ENCODE measurements around the gene MUC4.

Gene MUC4

DNA sequence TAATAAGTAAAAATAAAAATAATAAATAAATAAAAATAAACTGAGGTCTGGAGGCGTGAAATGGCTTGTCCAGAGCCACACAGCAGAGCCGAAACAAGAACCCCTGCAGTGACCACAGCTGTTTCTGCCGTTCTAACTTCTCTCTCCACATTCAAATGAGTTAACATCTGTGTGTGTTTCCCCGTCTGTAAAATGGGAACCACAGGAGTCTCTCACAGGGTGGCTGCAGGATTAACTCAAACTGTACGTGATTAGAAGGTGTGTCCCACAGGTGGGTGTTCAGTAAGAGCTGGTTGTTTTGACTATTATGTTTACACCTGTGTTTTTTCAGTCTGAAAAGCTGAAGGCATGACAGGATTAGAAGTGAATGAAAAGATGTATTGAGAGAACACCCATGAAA lies 27.0 kb upstream of the MUC4 start:
- Histone ChIP-seq H3K27ac (replicated peaks) (no peak overlapping the region), H3K4me3 (replicated peaks; ENCODE audit: insufficient read depth, low read length) (no peak overlapping the region), H3K27me3 (ENCODE audit: insufficient read depth, poor library complexity, severe bottlenecking) (peaks cover 2% of the 10 kb centered on the region)
- no peak for DNase-seq (ENCODE audit: low read depth in 1 of 2, low spot score in 1 of 2)
- TF ChIP-seq SPI1 (IDR thresholded peaks at IDR 0.05; ENCODE audit: borderline replicate concordance, low read depth) (no peak), POLR2AphosphoS5 (IDR thresholded peaks at IDR 0.05; ENCODE audit: low read depth) (no peak)

DNA sequence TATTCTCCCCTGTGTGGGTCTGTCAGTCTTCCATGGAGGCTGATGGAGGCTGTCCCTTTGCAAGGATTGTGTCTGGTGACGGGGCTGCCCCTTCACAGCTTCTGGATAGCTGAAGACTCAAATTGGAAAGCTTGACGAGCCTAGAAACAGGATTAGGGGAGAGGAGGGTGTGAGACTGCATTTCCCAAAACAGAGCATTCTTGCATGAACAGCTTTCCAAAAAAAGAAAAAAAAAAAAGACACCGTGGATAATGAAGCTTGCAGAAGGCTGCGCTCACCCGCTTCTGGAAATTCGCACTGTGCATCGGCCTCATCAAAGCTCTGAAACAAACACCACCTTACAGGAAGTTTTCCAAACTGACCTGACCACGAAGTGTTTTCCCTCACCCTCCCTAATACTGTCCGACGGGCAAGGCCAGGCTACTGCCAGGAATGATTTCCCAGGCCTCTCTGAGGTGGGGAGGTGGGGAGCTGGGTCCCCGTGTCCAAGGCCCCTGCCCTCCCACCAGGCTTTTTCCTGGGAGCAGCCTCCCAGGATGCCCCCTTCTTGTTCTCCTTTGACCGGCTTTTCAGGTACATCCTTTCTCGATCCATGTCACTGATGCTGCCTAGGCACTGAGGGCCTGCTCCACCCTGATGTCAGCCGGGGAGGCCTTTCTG lies 24.9 kb upstream of the MUC4 start:
- Histone ChIP-seq H3K27ac (replicated peaks) (no peak overlapping the region), H3K27me3 (ENCODE audit: insufficient read depth, poor library complexity, severe bottlenecking) (peaks cover 2% of the 10 kb centered on the region), H3K4me3 (replicated peaks; ENCODE audit: insufficient read depth, low read length) (no peak overlapping the region)
- TF ChIP-seq, protein P1, sequence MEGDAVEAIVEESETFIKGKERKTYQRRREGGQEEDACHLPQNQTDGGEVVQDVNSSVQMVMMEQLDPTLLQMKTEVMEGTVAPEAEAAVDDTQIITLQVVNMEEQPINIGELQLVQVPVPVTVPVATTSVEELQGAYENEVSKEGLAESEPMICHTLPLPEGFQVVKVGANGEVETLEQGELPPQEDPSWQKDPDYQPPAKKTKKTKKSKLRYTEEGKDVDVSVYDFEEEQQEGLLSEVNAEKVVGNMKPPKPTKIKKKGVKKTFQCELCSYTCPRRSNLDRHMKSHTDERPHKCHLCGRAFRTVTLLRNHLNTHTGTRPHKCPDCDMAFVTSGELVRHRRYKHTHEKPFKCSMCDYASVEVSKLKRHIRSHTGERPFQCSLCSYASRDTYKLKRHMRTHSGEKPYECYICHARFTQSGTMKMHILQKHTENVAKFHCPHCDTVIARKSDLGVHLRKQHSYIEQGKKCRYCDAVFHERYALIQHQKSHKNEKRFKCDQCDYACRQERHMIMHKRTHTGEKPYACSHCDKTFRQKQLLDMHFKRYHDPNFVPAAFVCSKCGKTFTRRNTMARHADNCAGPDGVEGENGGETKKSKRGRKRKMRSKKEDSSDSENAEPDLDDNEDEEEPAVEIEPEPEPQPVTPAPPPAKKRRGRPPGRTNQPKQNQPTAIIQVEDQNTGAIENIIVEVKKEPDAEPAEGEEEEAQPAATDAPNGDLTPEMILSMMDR (IDR thresholded peaks at IDR 0.05; ENCODE audit: insufficient read depth, low read length) = no peak
- TF ChIP-seq GABPA (IDR thresholded peaks at IDR 0.05; ENCODE audit: low read depth) (no peak), SPI1 (IDR thresholded peaks at IDR 0.05; ENCODE audit: borderline replicate concordance, low read depth) (no peak), POLR2AphosphoS5 (IDR thresholded peaks at IDR 0.05; ENCODE audit: low read depth) (no peak)
- TF ChIP-seq, protein P2, sequence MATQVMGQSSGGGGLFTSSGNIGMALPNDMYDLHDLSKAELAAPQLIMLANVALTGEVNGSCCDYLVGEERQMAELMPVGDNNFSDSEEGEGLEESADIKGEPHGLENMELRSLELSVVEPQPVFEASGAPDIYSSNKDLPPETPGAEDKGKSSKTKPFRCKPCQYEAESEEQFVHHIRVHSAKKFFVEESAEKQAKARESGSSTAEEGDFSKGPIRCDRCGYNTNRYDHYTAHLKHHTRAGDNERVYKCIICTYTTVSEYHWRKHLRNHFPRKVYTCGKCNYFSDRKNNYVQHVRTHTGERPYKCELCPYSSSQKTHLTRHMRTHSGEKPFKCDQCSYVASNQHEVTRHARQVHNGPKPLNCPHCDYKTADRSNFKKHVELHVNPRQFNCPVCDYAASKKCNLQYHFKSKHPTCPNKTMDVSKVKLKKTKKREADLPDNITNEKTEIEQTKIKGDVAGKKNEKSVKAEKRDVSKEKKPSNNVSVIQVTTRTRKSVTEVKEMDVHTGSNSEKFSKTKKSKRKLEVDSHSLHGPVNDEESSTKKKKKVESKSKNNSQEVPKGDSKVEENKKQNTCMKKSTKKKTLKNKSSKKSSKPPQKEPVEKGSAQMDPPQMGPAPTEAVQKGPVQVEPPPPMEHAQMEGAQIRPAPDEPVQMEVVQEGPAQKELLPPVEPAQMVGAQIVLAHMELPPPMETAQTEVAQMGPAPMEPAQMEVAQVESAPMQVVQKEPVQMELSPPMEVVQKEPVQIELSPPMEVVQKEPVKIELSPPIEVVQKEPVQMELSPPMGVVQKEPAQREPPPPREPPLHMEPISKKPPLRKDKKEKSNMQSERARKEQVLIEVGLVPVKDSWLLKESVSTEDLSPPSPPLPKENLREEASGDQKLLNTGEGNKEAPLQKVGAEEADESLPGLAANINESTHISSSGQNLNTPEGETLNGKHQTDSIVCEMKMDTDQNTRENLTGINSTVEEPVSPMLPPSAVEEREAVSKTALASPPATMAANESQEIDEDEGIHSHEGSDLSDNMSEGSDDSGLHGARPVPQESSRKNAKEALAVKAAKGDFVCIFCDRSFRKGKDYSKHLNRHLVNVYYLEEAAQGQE (IDR thresholded peaks at IDR 0.05; ENCODE audit: insufficient replicate concordance, low read depth) = no peak
- no peak for DNase-seq (ENCODE audit: low read depth in 1 of 2, low spot score in 1 of 2)

DNA sequence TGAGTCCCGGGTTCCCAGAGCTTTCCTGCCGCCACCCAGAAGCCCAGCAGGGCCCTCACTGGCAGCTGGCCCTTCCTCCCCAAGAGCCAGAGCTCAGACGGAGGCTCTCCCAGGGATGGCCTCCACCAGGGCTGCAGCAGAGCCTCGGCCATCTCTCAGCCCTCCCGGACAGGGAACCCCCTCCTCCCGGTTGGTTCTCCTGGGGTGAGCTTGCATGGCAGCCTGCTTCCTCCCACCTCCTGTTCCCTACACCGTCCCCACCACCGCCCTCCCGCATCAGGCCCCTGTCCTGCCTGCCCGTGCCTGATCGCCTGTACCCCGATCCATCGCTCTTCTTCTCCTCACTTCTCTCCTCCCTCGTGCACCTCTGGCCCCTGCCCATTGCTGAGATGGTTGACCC lies 24.1 kb upstream of the MUC4 start:
- no peak overlapping the region for H3K4me3 ChIP-seq (replicated peaks; ENCODE audit: insufficient read depth, low read length)
- TF ChIP-seq GABPA (IDR thresholded peaks at IDR 0.05; ENCODE audit: low read depth) (no peak), POLR2AphosphoS5 (IDR thresholded peaks at IDR 0.05; ENCODE audit: low read depth) (no peak)
- TF ChIP-seq, protein P1 (IDR thresholded peaks at IDR 0.05; ENCODE audit: insufficient read depth, low read length) = no peak
- no peak for DNase-seq (ENCODE audit: low read depth in 1 of 2, low spot score in 1 of 2)
- peaks cover 2% of the 10 kb centered on the region for H3K27me3 ChIP-seq (ENCODE audit: insufficient read depth, poor library complexity, severe bottlenecking)
- H3K27ac ChIP-seq (replicated peaks) = no peak overlapping the region

DNA sequence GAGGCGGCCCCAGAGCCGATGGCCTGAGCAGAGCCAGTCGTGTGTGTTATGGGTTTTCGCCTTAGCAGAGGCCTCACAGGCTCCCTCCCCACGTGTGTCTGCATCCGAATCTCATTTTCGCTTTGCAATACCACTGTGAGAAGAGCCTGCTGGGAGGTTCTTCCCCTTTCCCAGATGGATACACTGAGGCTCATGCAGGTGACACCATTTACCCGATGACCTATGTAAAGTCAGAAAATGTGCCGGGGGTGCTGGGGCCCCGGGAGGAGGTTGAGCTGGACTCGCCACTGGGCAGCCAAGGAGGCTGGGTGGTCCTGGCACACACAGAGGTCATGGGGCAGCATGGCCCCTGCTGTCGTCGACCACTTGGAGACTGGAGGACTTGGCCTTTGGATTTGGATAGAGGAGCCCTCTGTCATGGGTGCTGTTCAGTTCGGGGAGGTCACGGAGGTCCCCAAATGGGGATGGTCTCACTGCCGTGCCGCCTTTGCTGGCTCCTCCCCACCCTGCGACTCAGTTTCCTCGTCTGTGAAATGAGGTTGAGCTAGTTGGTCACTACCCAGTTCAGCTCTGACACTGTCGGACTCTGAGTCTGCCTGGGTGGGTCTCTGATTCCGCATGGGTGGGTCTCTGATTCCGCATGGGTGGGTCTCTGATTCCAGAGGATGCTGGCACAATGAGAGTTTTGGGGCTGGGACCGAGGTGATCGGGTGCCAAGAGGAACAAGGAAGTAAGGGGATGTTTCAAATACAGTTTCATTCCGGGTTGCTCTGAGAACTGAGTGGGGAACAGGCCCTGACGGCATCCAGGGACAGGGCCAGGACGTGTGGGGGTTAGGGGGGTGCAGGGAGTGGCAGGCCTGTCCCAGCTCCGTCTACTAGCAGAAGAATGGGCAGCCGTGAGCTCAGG lies 23.2 kb upstream of the MUC4 start:
- no peak for DNase-seq (ENCODE audit: low read depth in 1 of 2, low spot score in 1 of 2)
- Histone ChIP-seq H3K27ac (replicated peaks) (no peak overlapping the region), H3K27me3 (ENCODE audit: insufficient read depth, poor library complexity, severe bottlenecking) (peaks cover 2% of the 10 kb centered on the region), H3K4me3 (replicated peaks; ENCODE audit: insufficient read depth, low read length) (no peak overlapping the region)
- TF ChIP-seq, protein P2 (IDR thresholded peaks at IDR 0.05; ENCODE audit: insufficient replicate concordance, low read depth) = no peak
- no peak for TF ChIP-seq GABPA (IDR thresholded peaks at IDR 0.05; ENCODE audit: low read depth)
- TF ChIP-seq, protein P1 (IDR thresholded peaks at IDR 0.05; ENCODE audit: insufficient read depth, low read length) = no peak
